NCI-H526 (cell line): ENCODE results near the gene IVL.

Source experiments
- DNase-seq, 2 experiments: peaks; one replicate each; lab custom pipeline; 2025; lab: John Stamatoyannopoulos, UW

The IVL gene

GRCh38 chr1:152907686-152908601 lies at the start of gene IVL:
IVL (plus strand) TSS chr1:152908546; CDS start chr1:152909798, 1,252 bp downstream.
- DNase-seq, result no peak

- no peak for DNase-seq
Measured at GRCh38 chr1:152859696-152860095, 48.6 kb upstream of the IVL start, which contains the start of gene LCE7A. LCE7A (plus strand) TSS chr1:152859996; CDS start chr1:152860698, 702 bp downstream.

- DNase-seq, result no peak
Measured at GRCh38 chr1:152860129-152860528, 48.2 kb upstream of the IVL start.

GRCh38 chr1:152861374-152861773 lies 47.0 kb upstream of the IVL start:
- DNase-seq, result no peak

GRCh38 chr1:152864443-152864842 lies 43.9 kb upstream of the IVL start:
- no peak for DNase-seq

GRCh38 chr1:152866321-152866720 lies 42.0 kb upstream of the IVL start:
- no peak for DNase-seq

GRCh38 chr1:152869808-152870419 lies 38.4 kb upstream of the IVL start:
- DNase-seq, result peak; percentile 52 to 91

GRCh38 chr1:152870831-152871730 lies 37.3 kb upstream of the IVL start:
- peak; percentile 21 to 55 for DNase-seq

GRCh38 chr1:152871731-152872126 lies 36.6 kb upstream of the IVL start:
- DNase-seq, result no peak

- DNase-seq, result no peak
Measured at GRCh38 chr1:152873495-152873894, 34.9 kb upstream of the IVL start.

GRCh38 chr1:152876827-152877226 lies 31.5 kb upstream of the IVL start:
- no peak for DNase-seq

- DNase-seq, result peak in 1 of 2 experiments; percentile 40
Measured at GRCh38 chr1:152878042-152878441, 30.3 kb upstream of the IVL start, which contains the start of gene SMCP. SMCP (plus strand) TSS chr1:152878322; CDS start chr1:152884423, 6,101 bp downstream.

GRCh38 chr1:152879559-152880198 lies 28.7 kb upstream of the IVL start:
- no peak for DNase-seq

GRCh38 chr1:152880316-152880715 lies 28.0 kb upstream of the IVL start:
- DNase-seq, result no peak

GRCh38 chr1:152880907-152881306 lies 27.4 kb upstream of the IVL start:
- DNase-seq, result no peak

- DNase-seq, result no peak
Measured at GRCh38 chr1:152884085-152884484, 24.3 kb upstream of the IVL start.

- no peak for DNase-seq
Measured at GRCh38 chr1:152884506-152884905, 23.8 kb upstream of the IVL start.

- no peak for DNase-seq
Measured at GRCh38 chr1:152884966-152885624, 23.3 kb upstream of the IVL start.

- no peak for DNase-seq
Measured at GRCh38 chr1:152886085-152886484, 22.3 kb upstream of the IVL start.

GRCh38 chr1:152886758-152887409 lies 21.5 kb upstream of the IVL start:
- no peak for DNase-seq
